Fibroblast of upper back skin (primary cell): ENCODE measurements around the gene GBX2.
A peak's percentile ranks its signal among the peaks of the same experiment; 100 is the strongest.

Source experiments
- DNase-seq: peaks from one replicate; pipeline ENCODE4 v3.0.0-alpha.2; 2013

Gene GBX2

GRCh38 chr2:236168110-236169080 lies at the start of gene GBX2:
Gene GBX2, minus strand, starts transcription at chr2:236168386. Its CDS starts 415 bp downstream, at chr2:236167971.
- DNase-seq: peak; percentile 58

GRCh38 chr2:236217926-236218325 lies 49.7 kb upstream of the GBX2 start:
- DNase-seq: no peak

- DNase-seq: no peak
Measured at GRCh38 chr2:236216711-236217110, 48.5 kb upstream of the GBX2 start.

- no peak for DNase-seq
Measured at GRCh38 chr2:236215761-236216333, 47.7 kb upstream of the GBX2 start.

GRCh38 chr2:236215196-236215595 lies 47.0 kb upstream of the GBX2 start:
- DNase-seq: no peak

GRCh38 chr2:236214376-236214995 lies 46.3 kb upstream of the GBX2 start:
- DNase-seq: no peak

GRCh38 chr2:236211296-236211695 lies 43.1 kb upstream of the GBX2 start:
- DNase-seq: no peak

GRCh38 chr2:236210536-236210935 lies 42.4 kb upstream of the GBX2 start:
- no peak for DNase-seq

GRCh38 chr2:236209996-236210395 lies 41.8 kb upstream of the GBX2 start:
- no peak for DNase-seq

- DNase-seq: peak; percentile 13
Measured at GRCh38 chr2:236209535-236209934, 41.3 kb upstream of the GBX2 start.

- DNase-seq: no peak
Measured at GRCh38 chr2:236208019-236208926, 40.1 kb upstream of the GBX2 start.

GRCh38 chr2:236207472-236207871 lies 39.3 kb upstream of the GBX2 start:
- no peak for DNase-seq

GRCh38 chr2:236205867-236206645 lies 37.9 kb upstream of the GBX2 start:
- DNase-seq: no peak

- DNase-seq: no peak
Measured at GRCh38 chr2:236204953-236205352, 36.8 kb upstream of the GBX2 start.

- no peak for DNase-seq
Measured at GRCh38 chr2:236200378-236200777, 32.2 kb upstream of the GBX2 start.

GRCh38 chr2:236196366-236196765 lies 28.2 kb upstream of the GBX2 start:
- DNase-seq: no peak

GRCh38 chr2:236195726-236196125 lies 27.5 kb upstream of the GBX2 start:
- no peak for DNase-seq

- DNase-seq: no peak
Measured at GRCh38 chr2:236194786-236195185, 26.6 kb upstream of the GBX2 start.

- DNase-seq: no peak
Measured at GRCh38 chr2:236193026-236193425, 24.8 kb upstream of the GBX2 start.

- no peak for DNase-seq
Measured at GRCh38 chr2:236190674-236191073, 22.5 kb upstream of the GBX2 start.

GRCh38 chr2:236184701-236185100 lies 16.5 kb upstream of the GBX2 start:
- no peak for DNase-seq
